ENCODE results near the gene SLC34A1.
"Not testable (repeated sequence)": the region's sequence is repeated elsewhere in the genome, so short reads cannot be mapped to it uniquely, and the experiment has no call there.

DNA sequence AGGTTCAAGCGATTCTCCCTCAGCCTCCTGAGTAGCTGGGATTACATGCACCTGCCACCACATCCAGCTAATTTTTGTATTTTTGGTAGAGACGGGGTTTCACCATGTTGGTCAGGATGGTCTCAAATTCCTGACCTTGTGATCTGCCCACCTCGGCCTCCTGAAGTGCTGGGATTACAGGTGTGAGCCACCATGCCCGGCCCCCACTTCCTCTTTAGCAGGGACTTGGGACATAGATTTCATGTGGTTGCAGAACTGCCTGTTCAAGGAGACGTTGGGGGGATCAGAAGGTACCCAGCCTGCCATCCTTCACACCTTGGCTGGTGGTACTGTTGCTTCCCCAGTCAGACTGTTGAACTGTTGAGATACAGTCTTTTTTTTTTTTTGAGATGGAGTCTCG is 32.8 kb downstream of the SLC34A1 start:
- TF ChIP-seq, protein P1, sequence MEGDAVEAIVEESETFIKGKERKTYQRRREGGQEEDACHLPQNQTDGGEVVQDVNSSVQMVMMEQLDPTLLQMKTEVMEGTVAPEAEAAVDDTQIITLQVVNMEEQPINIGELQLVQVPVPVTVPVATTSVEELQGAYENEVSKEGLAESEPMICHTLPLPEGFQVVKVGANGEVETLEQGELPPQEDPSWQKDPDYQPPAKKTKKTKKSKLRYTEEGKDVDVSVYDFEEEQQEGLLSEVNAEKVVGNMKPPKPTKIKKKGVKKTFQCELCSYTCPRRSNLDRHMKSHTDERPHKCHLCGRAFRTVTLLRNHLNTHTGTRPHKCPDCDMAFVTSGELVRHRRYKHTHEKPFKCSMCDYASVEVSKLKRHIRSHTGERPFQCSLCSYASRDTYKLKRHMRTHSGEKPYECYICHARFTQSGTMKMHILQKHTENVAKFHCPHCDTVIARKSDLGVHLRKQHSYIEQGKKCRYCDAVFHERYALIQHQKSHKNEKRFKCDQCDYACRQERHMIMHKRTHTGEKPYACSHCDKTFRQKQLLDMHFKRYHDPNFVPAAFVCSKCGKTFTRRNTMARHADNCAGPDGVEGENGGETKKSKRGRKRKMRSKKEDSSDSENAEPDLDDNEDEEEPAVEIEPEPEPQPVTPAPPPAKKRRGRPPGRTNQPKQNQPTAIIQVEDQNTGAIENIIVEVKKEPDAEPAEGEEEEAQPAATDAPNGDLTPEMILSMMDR (IDR thresholded peaks at IDR 0.05; ENCODE audit: low read length): not testable (repeated sequence)
- not testable (repeated sequence) for TF ChIP-seq EZH2 (IDR thresholded peaks at IDR 0.05; ENCODE audit: borderline replicate concordance, low read length)

All from OCI-LY1 (cell line).